Embryonic facial prominence (tissue), 1 donor: ENCODE measurements around the gene SPATA6.
"Not testable (repeated sequence)": the region's sequence is repeated elsewhere in the genome, so short reads cannot be mapped to it uniquely, and the experiment has no call there.

Experiments used
- DNase-seq: peaks from one replicate; pipeline ENCODE4 v3.0.0-alpha.2; 2016; ENCODE audit errors: extremely low spot score

SPATA6 gene

DNA sequence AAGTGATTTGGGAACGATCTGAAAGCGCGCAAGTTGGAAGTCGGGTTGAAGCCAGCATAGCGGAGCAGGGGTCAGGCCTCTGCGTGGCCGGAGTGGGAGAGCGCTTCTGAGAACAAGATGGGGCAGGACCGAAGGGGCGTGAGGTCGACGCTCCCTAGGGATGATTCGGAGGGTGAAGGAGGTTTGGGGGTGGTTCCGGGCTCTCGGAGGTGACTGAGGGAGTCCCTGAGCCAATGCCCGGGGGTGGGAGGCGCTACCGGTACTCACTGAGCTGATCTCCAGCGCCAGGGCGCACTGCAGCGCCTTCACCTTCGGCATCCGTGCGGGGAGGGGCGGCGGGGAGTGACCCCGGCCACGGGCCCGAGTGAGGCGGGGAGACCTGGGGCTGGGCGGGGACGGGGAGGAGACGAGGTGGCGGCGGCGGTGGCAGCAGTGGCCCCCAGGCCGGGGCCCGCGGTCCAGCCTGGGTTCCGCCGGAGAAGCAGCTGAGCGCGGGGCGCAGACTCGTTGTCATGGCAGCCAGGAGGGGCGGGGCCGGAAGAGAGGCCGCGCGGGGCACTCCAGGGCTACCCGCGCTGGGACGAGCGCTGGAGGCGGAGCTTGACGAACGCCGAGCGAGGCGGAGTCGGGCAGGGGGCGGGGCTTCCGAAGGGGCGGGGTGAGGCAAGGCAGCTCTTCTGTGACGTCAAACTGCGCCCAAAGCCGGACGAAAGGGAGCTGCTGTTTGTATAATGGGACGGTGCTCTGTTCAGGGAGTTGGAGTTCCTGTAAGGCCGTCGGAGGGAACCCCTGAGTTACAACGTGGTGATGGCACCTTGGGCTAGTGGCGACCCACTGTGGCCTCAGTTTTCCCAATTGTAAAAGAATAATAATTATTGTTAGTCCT, at the start of gene SPATA6:
Gene SPATA6, minus strand, starts transcription at position 514 of the 886 bp plus-strand sequence. Its CDS starts 196 bp downstream, at position 318.
- peak; percentile 93 for DNase-seq

DNA sequence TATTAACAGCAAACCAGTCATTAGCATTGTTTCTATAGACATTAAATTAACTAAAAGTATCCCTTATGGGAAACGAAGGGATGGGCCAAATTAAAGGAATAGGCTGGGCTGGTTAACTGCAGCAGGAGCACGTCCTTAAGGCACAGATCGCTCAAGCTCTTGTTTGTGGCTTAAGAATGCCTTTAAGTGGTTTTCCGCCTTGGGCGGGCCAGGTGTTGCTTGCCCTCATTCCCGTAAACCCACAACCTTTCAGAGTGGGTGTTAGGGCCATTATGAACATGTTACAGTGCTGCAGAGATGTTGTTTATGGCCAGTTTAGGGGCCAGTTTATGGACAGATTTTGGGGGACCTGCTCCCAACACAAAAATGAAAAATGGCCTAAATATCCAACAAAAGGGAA, 47.9 kb upstream of the SPATA6 start:
- not testable (repeated sequence) for DNase-seq

DNA sequence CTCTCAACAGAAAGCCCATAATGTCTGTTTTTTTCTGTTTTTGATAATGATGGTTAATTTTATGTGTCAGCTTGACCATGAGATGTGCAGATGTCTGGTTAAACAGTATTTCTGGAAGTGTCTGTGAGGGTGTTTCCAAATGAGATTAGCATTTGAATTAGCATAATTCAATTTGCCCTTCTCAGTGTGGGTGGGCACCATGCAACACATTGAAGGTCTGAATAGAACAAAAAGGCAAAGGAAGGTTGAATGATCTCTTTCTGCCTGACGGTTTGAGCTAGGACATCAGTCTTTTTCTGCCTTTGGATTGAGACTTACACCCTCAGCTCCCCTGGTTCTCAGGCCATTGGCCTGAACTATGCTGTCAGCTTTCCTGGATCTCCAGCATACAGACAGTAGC, 34.9 kb upstream of the SPATA6 start:
- DNase-seq, result no peak

DNA sequence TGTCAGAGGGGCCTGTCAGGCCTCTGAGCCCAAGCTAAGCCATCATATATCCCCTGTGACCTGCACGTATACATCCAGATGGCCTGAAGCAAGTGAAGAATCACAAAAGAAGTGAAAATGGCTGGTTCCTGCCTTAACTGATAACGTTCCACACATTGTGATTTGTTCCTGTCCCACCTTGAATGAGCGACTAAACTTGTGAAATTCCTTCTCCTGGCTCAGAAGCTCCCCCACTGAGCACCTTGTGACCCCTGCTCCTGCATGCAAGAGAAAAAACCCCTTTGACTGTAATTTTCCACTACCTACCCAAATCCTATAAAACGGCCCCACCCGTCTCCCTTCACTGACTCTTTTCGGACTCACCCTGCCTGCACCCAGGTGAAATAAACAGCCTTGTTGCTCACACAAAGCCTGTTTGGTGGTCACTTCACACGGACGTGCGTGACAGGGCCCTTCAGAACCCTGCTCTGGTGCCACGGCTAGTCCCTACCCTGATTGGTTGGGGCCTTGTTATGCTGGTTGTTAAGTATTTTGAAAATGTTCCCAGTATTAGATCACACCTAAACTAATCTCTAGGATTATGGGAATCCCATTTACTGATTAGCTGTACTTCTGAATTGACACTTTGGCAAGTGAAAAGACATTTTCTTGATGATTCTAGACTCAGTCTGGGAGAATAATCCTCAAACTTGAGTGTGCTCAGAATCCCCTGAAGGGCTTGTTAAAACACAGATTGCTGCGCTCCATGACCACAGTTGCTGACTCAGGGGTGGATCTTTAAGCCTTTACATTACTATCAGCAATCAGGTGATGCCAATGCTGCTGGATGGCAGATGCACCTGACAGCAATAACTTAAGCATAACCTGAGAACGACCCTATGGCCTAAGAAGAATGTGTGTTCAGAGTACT, 28.8 kb upstream of the SPATA6 start:
- no peak for DNase-seq

DNA sequence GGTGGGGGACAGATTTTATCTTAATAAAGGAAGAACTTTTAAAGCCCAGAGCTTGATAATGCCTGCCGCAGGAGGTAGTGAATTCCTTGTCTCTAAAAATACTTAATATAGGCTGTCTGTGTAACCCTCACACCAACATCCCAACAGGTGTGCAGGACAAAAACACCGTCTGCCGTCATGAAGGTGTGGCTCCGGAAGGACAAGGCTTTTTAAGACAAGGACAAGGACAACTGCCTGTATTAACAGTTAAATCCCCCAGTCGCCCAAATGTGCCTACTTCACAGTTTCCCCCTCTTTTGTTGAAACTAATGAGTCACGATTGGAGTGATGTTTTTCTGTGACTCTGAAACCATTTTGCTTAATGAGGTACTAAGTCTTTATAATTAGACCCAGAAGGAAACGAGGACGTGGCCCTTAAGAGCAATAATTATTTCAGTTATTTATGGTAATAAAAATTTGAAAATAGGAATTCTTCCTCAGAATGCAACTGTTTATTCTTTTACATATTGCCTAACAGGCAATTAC, 27.3 kb upstream of the SPATA6 start:
- no peak for DNase-seq

DNA sequence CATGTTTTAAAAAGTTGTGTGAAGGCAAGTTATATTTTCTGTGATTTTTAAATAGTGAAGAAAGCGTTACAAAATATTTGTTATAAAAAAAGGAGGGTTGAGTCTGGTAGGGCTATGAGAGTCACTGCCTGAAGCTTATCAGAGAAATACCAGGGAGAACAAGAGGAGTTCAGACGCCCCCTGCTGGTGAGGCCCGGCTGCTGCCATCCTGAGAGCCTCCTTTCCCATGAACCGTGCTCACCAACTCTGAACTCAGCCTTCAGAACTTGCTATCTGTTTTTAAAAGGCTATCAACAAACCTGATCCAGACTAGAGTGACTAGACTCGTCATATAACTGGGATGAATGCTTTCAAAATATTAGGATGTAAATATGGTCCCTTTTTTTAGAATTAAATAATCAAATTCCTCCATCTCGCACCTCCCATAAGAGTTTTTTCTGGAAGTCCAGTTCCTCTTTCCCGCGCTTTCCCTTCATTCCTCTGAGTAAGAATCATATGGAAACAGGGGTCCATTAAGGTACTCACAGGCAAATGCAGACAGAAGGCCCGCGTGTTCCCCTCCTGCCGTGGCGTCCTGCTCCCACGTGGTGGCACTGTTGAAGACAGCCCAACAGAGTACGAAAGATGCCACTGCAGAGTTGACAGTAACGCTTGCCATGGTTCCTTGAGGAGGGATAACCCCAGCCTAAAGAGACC, 26.2 kb upstream of the SPATA6 start:
- DNase-seq, result peak; percentile 51

DNA sequence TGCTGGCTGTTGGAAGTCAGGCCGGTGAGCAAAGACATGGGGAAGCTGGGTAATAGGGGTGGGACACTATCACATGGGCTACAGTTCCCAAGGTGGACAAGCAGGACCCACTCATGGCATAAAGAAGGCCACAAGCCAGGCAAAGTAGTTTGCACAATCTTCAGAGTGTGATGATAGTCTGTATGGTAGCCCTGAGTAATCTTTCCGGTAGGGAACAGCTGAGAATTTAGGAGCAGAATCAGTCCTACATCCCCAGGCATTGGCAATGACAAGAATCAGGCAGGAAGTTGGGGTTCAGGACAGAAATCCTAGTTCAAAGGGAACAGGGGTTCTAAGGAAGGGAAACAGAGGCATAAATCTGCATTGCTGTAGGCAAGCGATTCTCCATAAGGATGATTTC, 23.9 kb upstream of the SPATA6 start:
- DNase-seq, result no peak

DNA sequence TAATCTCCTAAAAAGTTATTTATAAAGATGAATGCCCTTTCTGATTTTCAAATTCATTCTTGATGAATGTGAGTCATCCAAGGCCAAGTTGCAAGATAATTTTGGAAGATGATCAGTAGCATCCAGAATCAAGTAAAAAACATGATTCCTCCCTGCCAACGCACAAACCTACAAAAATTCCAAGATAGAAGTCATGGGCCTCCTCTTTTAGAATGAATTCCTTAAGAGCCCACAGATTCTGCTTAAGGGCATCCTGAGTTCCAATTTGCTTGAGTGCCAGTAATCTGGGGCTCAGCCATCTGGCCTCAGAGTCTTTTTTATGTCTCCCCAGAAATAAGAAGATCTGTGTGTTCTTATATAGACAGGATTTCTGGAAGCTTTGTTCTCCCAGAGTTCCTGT, 23.2 kb upstream of the SPATA6 start:
- no peak for DNase-seq

DNA sequence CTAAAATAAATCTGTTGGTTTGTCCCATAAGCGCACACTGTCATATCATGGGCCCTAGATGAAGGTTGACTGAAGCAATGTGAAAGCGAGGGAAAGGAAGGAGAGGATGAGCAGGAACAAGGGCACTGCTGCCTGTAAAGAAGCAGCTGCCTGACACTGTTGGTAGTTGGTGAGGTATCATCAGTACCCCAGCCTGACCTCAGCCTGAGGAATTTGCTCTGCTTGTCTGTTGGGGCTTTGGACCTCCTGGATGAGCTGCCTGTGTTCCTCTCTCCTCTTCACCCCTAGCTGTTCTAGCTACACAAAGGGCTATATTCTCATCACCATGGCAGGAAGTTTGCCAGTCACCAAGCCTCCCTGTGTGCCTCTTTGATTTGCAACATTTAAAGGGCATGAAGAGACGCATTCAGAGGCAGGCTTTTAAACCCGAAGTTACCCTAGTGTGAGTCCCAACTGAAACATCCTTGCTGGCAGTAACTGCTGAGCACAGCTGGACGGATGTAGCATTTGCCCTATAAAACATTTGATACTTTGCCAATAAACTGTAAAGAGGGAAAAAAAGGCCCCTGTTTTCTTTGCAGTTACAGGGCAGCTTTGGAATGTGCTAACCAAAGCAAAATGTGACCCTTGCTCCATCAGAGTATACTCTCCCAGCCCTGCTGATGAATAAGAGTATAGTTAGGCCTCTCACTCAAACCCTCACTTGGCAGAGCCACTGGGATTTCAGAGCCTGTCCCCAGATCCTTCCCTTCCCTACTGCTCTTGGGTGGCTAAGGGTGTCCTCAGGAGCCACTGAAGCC, 22.2 kb upstream of the SPATA6 start:
- DNase-seq, result peak; percentile 33

DNA sequence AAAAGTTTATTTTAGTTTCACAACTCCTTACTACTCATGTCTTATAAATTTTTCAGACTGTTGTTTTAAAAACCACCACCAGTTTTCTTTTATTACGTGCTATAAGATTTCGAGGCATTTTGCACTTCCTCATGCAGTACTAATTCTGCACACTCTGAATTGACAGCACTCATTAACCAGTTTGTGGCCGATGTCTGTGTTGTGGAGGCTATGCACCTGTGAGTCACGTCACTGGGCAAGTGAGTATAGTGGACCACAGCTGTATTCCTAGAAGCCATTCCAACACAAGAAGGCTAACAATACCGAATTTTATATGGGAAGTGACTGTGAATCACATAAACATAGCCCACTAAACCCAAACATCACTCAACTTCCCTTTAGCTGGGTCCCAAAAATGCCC, 21.0 kb upstream of the SPATA6 start:
- DNase-seq, result no peak

DNA sequence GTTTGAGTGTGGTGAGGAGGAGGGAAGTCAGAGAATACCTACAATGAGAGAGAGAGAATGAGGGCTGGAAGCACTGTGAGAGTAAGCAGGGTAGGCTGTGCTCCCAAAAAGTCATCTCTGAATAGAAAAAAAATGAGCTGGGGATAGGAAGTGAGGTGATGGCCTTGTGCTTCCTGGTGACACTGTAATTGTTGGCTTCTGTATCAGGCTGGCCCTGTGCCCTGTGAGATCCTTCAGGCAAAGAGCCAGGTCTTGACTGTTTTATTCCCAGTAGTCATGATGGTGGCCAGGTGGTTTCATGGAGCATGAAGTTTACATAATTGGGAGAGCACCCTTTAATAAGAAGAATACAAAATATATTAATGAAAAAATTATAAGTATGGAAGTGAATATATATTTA, 20.4 kb upstream of the SPATA6 start:
- DNase-seq, result no peak

DNA sequence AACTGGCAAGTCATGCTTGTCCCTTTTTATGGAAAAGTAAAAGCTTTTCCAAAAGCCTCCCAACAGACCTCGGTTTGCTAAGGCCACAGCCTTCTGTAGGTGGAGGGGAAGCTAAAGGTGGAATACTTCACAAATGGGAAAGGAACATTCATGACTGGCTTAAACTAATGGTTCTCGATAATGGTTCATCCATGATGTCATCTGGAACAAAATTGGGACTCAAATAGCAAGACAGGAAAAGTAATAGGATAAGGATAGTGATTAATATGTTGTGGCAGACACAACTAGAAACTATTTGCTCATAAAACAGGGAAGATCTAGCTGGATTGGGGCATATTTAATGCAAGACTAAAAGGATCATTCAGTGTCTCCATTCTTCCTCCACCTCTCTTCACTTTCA, 16.7 kb upstream of the SPATA6 start:
- DNase-seq, result no peak

DNA sequence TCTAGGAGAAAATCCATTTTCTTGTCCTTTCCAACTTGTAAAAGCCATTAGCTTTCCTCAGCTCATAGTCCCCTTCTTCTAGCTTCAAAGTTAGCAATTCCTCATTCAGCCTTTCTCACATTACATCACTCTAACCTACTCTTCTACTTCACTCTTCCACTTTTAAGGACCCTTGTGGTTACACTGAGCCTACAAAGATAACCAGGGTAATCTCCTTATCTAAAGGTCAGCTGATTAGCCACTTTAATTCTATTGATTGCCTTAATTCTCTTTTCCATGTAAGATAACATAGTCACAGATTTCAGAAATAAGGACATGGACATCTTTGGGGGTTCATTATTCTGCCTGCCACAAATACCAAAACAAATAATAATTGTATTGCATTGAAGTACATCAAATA, 8.5 kb upstream of the SPATA6 start:
- no peak for DNase-seq

DNA sequence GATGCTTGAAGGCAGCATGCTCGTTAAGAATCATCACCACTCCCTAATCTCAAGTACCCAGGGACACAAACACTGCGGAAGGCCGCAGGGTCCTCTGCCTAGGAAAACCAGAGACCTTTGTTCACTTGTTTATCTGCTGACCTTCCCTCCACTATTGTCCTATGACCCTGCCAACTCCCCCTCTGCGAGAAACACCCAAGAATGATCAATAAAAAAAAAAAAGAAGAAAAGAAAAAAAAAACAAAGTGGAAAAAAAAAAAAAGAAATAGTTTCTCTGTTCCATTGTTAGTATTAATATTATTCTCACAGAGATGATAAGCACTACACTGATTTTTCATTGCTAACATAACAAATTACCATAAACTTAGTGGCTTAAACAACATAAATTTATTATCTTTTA, 8.0 kb upstream of the SPATA6 start:
- not testable (repeated sequence) for DNase-seq

DNA sequence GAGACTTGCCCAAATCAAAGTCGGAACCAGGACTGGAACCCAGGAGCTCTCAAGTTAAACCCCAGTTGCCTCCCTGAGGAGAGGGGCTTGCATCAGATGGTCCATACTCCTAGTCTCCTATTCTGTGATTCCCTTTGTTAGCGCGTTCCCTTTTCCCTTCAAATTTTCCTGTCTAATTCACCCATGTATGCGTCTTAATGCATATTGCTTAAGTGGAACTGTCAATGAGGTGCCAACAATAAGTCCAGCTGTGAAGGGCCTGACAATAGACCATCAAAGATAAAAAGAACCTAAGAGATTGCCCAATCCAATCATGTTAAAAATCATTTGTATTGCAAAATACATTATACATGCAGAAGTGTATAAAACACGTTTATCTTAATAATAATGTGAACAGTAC, 634 bp upstream of the SPATA6 start:
- no peak for DNase-seq

DNA sequence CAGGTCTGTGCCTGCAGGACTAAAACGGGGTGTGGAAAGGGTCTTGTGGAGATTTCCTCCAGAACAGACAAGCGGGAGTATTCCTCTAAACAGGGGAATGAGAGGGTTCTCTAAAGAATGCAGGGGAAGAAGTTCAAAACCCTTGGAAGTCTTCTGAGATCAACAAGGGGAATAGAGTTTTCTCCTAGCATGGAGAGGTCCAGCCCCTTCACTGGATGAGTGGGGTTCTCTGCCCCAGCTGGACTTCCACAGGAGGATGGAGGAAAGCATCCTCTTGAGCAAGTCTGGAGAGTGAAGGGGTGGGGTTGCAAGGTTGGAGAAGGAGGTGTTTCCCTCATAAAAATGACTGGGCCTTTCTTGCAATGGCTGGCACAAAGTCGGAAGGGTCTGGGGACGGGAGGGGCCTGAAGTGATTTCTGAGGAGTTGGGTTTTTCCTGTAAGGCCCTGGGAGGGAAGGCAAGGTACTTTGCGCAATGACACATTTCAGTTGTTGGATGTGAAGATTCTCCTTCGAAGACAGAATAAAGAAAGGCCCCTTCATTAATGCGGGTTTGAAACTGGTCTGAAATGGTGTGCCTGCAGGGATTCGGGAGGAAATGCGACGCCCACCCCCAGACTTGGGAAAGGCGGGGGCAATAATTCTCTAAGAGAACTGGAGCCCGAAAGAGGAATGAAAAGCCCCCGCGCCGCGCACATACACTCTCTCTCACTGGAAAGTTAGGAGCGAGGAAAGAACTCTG, 884 bp downstream of the SPATA6 start:
- DNase-seq, result no peak

DNA sequence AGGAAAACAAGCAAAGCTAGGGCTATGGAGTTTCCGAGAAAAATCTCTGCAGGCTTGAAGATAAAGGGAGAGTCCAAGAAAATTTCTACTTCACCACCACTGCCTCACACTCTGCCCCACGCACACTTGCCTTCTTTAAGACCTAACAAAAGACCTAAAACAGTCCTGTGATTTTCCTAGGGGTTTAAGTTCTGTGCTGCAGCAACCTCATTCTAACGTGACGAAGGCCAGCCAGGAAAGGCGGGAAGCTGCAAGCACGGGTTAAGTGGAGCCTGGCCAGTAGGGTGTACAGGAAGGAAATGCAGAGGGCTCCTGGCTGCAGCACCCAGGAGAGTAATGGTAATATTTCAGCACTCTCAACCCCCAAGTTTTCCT, 1.5 kb downstream of the SPATA6 start:
- no peak for DNase-seq

DNA sequence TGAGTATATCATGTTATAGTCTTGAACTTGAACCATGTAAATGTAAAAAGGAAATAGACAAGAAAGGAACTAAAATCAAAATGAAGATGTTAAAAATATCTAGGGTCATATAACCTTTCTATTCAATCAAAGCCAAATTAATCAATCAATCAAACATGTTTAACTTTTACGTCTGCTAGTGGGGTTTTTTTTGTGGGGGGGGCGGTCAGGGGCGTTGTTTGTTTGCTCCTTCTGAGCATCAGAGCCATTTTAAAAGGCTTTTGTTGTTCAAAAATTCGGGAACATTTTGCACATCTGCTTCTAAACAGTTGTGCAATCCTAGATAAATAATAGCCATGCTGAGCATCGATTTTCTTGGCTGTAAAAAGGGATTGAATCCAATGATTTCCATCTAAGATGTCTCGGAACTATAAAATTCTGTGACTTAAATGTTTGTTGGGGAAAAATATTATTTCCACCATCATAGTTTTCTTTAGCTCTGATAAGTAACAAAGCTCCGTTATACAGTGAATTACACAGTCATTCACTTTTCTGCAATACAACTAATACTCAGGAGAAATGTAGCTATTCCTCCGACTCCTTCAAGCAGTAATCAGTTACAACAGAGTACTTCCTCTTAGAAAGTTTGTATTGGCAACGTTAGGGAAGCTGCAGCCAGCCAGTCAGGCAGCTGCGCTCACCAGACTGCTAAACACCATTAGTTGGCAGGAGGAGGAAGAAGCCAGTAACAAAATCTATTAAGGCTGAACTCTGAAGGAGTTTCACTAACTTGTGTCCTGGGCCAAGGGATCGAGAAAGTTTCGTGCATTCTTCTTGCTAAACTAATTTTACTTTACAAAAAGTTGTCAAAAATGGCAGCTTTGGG, 2.2 kb downstream of the SPATA6 start:
- DNase-seq, result peak; percentile 34

DNA sequence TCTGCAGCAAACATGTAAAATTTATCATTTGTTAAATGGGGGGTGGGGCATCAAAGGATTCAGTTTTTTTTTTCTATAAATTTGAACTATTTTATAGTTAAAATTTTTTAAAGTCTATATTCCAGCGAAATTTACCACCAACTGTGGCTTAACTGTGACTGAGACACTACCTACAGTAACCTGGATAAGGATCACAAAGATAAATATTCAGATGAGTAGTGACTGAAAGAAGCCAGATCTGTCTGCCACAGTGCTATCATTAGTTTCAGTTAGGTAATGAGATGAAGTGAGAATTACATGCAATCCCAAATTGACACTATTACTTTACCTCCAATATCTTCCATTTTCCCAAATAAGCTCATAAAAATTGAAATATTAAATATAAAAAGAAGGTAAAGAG, 5.4 kb downstream of the SPATA6 start:
- no peak for DNase-seq
